ENCODE data around the gene SCGB1C2. TPM values are rescaled to one million over a fixed set of nuclear protein-coding genes. Genes with fewer than 3 reads are reported as not detected.
A peak's percentile ranks its signal among the peaks of the same experiment; 100 is the strongest.
"Not testable (repeated sequence)": the region's sequence is repeated elsewhere in the genome, so short reads cannot be mapped to it uniquely, and the experiment has no call there.

SCGB1C2 gene
- not detected for total RNA-seq

- not testable (repeated sequence) for H3K36me3 ChIP-seq; DNase-seq (ENCODE audit: low spot score); H3K27ac ChIP-seq; H3K9me3 ChIP-seq; H3K4me1 ChIP-seq; H3K27me3 ChIP-seq; H3K4me3 ChIP-seq
Measured at GRCh38 chr17:137166-137807, at the start of gene SCGB1C2. Gene SCGB1C2 (plus strand): TSS chr17:137569. CDS start chr17:137591, 22 bp downstream.

DNA sequence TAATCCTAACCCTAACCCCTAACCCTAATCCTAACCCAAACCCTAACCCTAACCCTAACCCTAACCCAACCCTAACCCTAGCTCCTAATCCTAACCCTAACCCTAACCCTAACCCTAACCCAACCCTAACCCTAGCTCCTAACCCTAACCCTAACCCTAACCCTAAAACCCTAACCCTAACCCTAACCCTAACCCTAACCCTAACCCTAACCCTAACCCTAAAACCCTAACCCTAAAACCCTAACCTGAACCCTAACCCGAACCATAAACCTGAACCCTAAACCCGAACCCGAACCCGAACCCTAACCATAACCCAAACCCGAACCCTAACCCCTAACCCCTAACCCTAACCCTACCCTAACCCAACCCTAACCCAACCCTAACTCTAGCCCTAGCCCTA lies 24.3 kb upstream of the SCGB1C2 start:
- not testable (repeated sequence) for H3K9me3 ChIP-seq; H3K4me3 ChIP-seq; H3K36me3 ChIP-seq; DNase-seq (ENCODE audit: low spot score); H3K27me3 ChIP-seq; H3K4me1 ChIP-seq; H3K27ac ChIP-seq

- not testable (repeated sequence) for H3K9me3 ChIP-seq; DNase-seq (ENCODE audit: low spot score); H3K4me3 ChIP-seq; H3K4me1 ChIP-seq; H3K27ac ChIP-seq; H3K27me3 ChIP-seq; H3K36me3 ChIP-seq
- TF ChIP-seq CTCF (IDR thresholded peaks at IDR 0.05): peak in 1 of 2 donors; percentile 34
Measured at GRCh38 chr17:118339-118917, 18.9 kb upstream of the SCGB1C2 start.

- H3K27ac ChIP-seq; H3K27me3 ChIP-seq; DNase-seq (ENCODE audit: low spot score); H3K4me3 ChIP-seq; H3K4me1 ChIP-seq; H3K9me3 ChIP-seq; H3K36me3 ChIP-seq: not testable (repeated sequence)
Measured at GRCh38 chr17:133932-134331, 3.4 kb upstream of the SCGB1C2 start.

DNA sequence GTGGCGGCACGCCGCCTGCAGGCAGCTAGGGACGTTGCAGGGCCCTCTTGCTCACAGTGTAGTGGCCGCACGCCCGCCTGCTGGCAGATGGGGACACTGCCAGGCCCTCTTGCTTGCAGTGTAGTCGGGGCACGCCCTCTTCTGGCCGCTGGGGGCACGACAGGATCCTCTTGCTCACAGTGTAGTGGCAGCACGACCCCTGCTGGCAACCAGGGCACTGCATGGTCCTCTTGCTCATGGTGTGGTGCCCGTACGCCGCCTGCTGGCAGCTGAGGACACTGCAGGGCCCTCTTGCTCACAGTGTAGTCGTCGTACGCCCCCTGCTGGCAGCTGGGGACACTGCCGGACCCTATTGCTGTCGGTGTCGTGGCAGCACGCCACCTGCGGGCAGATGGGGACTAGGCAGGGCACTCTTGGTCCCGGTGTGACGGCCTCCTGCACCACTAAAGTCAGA lies 3.0 kb upstream of the SCGB1C2 start:
- H3K36me3 ChIP-seq; H3K9me3 ChIP-seq; DNase-seq (ENCODE audit: low spot score); H3K27ac ChIP-seq; H3K27me3 ChIP-seq; H3K4me1 ChIP-seq; H3K4me3 ChIP-seq: not testable (repeated sequence)

GRCh38 chr17:135022-135421 lies 2.3 kb upstream of the SCGB1C2 start:
- DNase-seq (ENCODE audit: low spot score); H3K9me3 ChIP-seq; H3K36me3 ChIP-seq; H3K27me3 ChIP-seq; H3K4me3 ChIP-seq; H3K4me1 ChIP-seq; H3K27ac ChIP-seq: not testable (repeated sequence)

- H3K9me3 ChIP-seq; DNase-seq (ENCODE audit: low spot score): not testable (repeated sequence)
Measured at GRCh38 chr17:135895-136294, 1.5 kb upstream of the SCGB1C2 start.

DNA sequence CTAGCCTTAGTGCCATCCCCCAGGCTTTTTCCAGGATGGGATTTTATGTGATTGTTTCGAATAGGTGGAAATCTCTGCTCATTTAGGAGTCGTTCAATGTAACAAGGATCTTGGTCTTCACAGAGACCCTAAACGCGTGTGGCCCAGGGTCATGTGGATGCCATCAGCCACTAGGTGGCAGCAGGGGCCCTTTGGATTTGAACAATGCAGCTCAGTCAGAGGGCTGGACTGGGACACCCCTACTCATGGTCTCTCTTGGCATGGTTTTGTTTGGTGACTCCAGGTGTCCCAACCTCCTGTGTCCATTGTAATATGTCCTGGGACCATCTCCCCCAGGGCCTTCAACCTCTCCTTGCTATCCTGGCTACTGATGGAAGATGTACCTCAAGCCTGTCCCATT lies 838 bp upstream of the SCGB1C2 start:
- TF ChIP-seq CTCF (IDR thresholded peaks at IDR 0.05): peak; percentile 46 to 51
- not testable (repeated sequence) for H3K4me3 ChIP-seq, H3K36me3 ChIP-seq, H3K27ac ChIP-seq, H3K4me1 ChIP-seq, H3K9me3 ChIP-seq, H3K27me3 ChIP-seq
- DNase-seq (ENCODE audit: low spot score): peak; percentile 81

More at GRCh38 chr17:135895-136294, 1.5 kb upstream of the SCGB1C2 start:
- H3K27me3 ChIP-seq, H3K36me3 ChIP-seq, H3K4me1 ChIP-seq, H3K4me3 ChIP-seq, H3K27ac ChIP-seq: not testable (repeated sequence)

DNA sequence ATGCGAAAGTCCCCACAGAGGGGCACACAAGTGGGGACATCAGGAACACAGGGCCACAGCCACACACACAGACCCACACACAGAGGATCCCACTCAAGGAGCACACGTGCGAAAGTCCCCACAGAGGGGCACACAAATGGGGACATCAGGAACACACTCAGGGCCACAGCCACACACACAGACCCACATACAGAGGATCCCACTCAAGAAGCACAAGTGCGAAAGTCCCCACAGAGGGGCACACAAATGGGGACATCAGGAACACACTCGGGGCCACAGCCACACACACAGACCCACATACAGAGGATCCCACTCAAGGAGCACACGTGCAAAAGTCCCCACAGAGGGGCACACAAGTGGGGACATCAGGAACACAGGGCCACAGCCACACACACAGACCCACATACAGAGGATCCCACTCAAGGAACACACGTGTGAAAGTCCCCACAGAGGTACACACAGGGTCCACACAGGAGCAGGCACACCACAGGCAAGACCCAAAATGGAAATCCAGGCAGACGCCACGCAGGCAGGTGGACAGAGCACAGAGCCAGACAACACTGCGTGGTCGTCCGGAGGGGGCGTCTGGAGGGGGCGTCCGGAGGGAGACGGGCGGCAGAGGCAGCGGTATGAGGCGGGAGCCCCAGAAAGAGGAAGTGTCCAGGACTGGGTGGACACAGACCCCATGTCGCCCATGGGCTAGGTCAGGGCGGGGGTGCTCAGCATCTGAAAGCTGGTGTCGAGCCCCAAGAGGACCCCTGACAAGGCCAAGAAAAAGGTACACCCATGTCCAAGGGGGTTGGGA lies 2.2 kb downstream of the SCGB1C2 start:
- not testable (repeated sequence) for H3K4me3 ChIP-seq, H3K27me3 ChIP-seq, H3K27ac ChIP-seq, H3K36me3 ChIP-seq, H3K4me1 ChIP-seq, H3K9me3 ChIP-seq
- DNase-seq (ENCODE audit: low spot score): peak; percentile 43

Measured in right atrium auricular region (tissue), 2 donors.